ENCODE results near the gene SLC8A3. TPM values are rescaled to one million over a fixed set of nuclear protein-coding genes. Genes with fewer than 3 reads are reported as not detected.

SLC8A3 gene
- total RNA-seq, 1 donor from 2014 or later = 9.8 TPM

GRCh38 chr14:70193396-70193795, 4.6 kb upstream of the SLC8A3 start:
- Mint-ChIP-seq H3K27ac (ENCODE audit: unreplicated experiment) (no peak overlapping the region), H3K27me3 (ENCODE audit: unreplicated experiment) (peaks cover 2% of the 10 kb centered on the region), H3K4me3 (ENCODE audit: unreplicated experiment) (no peak overlapping the region), H3K9me3 (ENCODE audit: unreplicated experiment) (peaks cover 7% of the 10 kb centered on the region), H3K36me3 (ENCODE audit: unreplicated experiment) (no peaks in the 10 kb centered on the region), H3K4me1 (ENCODE audit: low read depth, unreplicated experiment) (no peaks in the 10 kb centered on the region)
- no peak for TF ChIP-seq CTCF (IDR thresholded peaks at IDR 0.05; ENCODE audit: partially characterized antibody, unreplicated experiment)
- DNase-seq = no peak

GRCh38 chr14:70192915-70193314, 4.2 kb upstream of the SLC8A3 start:
- TF ChIP-seq CTCF (IDR thresholded peaks at IDR 0.05; ENCODE audit: partially characterized antibody, unreplicated experiment) = no peak
- Mint-ChIP-seq H3K4me1 (ENCODE audit: low read depth, unreplicated experiment) (no peaks in the 10 kb centered on the region), H3K36me3 (ENCODE audit: unreplicated experiment) (no peaks in the 10 kb centered on the region), H3K4me3 (ENCODE audit: unreplicated experiment) (no peak overlapping the region), H3K27me3 (ENCODE audit: unreplicated experiment) (peaks cover 4% of the 10 kb centered on the region), H3K27ac (ENCODE audit: unreplicated experiment) (no peak overlapping the region), H3K9me3 (ENCODE audit: unreplicated experiment) (peaks cover 9% of the 10 kb centered on the region)
- DNase-seq = no peak

GRCh38 chr14:70190156-70190555, 1.4 kb upstream of the SLC8A3 start:
- TF ChIP-seq CTCF (IDR thresholded peaks at IDR 0.05; ENCODE audit: partially characterized antibody, unreplicated experiment) = no peak
- Mint-ChIP-seq H3K27me3 (ENCODE audit: unreplicated experiment) (peaks cover 7% of the 10 kb centered on the region), H3K27ac (ENCODE audit: unreplicated experiment) (no peak overlapping the region), H3K4me3 (ENCODE audit: unreplicated experiment) (no peak overlapping the region), H3K36me3 (ENCODE audit: unreplicated experiment) (no peaks in the 10 kb centered on the region), H3K4me1 (ENCODE audit: low read depth, unreplicated experiment) (peaks cover 2% of the 10 kb centered on the region), H3K9me3 (ENCODE audit: unreplicated experiment) (peaks cover 10% of the 10 kb centered on the region)
- DNase-seq = no peak

- H3K27ac Mint-ChIP-seq (ENCODE audit: unreplicated experiment) = peak overlapping the region; percentile 46
- H3K27me3 Mint-ChIP-seq (ENCODE audit: unreplicated experiment) = peaks cover 7% of the 10 kb centered on the region
- DNase-seq = no peak
- TF ChIP-seq CTCF (IDR thresholded peaks at IDR 0.05; ENCODE audit: partially characterized antibody, unreplicated experiment) = no peak
- peaks cover 10% of the 10 kb centered on the region for H3K9me3 Mint-ChIP-seq (ENCODE audit: unreplicated experiment)
- no peaks in the 10 kb centered on the region for H3K36me3 Mint-ChIP-seq (ENCODE audit: unreplicated experiment)
- peaks cover 2% of the 10 kb centered on the region for H3K4me1 Mint-ChIP-seq (ENCODE audit: low read depth, unreplicated experiment)
- peak overlapping the region; percentile 91 for H3K4me3 Mint-ChIP-seq (ENCODE audit: unreplicated experiment)
These were observed 816 bp upstream of the SLC8A3 start for GRCh38 chr14:70189456-70190077.

- Mint-ChIP-seq H3K27me3 (ENCODE audit: unreplicated experiment) (peaks cover 7% of the 10 kb centered on the region), H3K27ac (ENCODE audit: unreplicated experiment) (no peak overlapping the region), H3K4me3 (ENCODE audit: unreplicated experiment) (peak overlapping the region; percentile 98), H3K4me1 (ENCODE audit: low read depth, unreplicated experiment) (peaks cover 2% of the 10 kb centered on the region), H3K9me3 (ENCODE audit: unreplicated experiment) (peaks cover 10% of the 10 kb centered on the region), H3K36me3 (ENCODE audit: unreplicated experiment) (no peaks in the 10 kb centered on the region)
- DNase-seq = no peak
- no peak for TF ChIP-seq CTCF (IDR thresholded peaks at IDR 0.05; ENCODE audit: partially characterized antibody, unreplicated experiment)
These were observed 461 bp downstream of the SLC8A3 start for GRCh38 chr14:70188322-70188658.
